GM23248 (cell line): ENCODE data around the gene MPV17L2.

Experiments used
- EZH2 ChIP-seq: fragments of 200-600 bp; sonication (generic); IDR thresholded peaks from 2 replicates; pipeline ENCODE4 v1.6.1; 2018; ENCODE audit warnings: antibody characterized with exemption, mild to moderate bottlenecking; ENCODE audit not compliant: insufficient read depth, poor library complexity, severe bottlenecking
- EZH2phosphoT487 ChIP-seq: fragments of 200-600 bp; sonication (generic); IDR thresholded peaks from 2 replicates; pipeline ENCODE4 v1.6.1; 2018; ENCODE audit warnings: antibody characterized with exemption, moderate library complexity, mild to moderate bottlenecking, low read depth; ENCODE audit not compliant: insufficient read depth

DNA sequence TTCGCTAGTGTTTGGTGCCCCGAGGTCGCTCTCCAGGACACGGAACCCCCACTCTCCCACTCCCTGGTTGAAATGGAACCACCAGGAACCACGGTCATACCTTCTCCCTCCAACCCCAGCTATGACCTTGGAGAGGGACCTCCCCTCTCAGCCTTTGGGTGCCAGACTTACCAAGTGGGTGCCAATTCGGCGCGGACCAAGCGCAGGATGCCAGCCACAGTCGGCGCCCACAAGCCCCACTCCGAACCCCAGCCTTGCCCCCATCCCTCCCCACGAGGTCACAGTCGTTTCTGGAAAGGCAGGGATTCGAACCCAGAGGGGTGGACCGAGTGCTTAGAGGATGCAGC is 32.3 kb downstream of the MPV17L2 start:
- TF ChIP-seq EZH2, result no peak
- no peak for TF ChIP-seq EZH2phosphoT487
